HepG2 (cell line): ENCODE measurements around the gene YEATS4. TPM values are rescaled to one million over a fixed set of nuclear protein-coding genes. Genes with fewer than 3 reads are reported as not detected.

ENCODE experiments used
- HOXA7 ChIP-seq: sonication (generic); formaldehyde crosslinking; IDR thresholded peaks from 2 replicates; pipeline ENCODE4 v1.8.1; 2022; ENCODE audit warnings: mild to moderate bottlenecking, missing genetic modification reagents, moderate library complexity
- NCOA5 ChIP-seq: sonication (generic); formaldehyde crosslinking; IDR thresholded peaks from 2 replicates; pipeline ENCODE4 v1.4.0; 2020; ENCODE audit warnings: missing genetic modification reagents
- NFIB ChIP-seq: sonication (generic); formaldehyde crosslinking; IDR thresholded peaks from 2 replicates; pipeline ENCODE4 v1.9.0; 2021; ENCODE audit warnings: missing genetic modification reagents, mild to moderate bottlenecking, borderline replicate concordance
- NKX3-1 ChIP-seq: sonication (generic); formaldehyde crosslinking; IDR thresholded peaks from 2 replicates; pipeline ENCODE4 v1.5.0; 2020; ENCODE audit warnings: missing genetic modification reagents
- TAF15 ChIP-seq: fragments of 200-400 bp; formaldehyde crosslinking; IDR thresholded peaks from one replicate; pipeline ENCODE4 v1.6.1; 2018; ENCODE audit warnings: mild to moderate bottlenecking, low read depth, low read length; ENCODE audit not compliant: poor library complexity, severe bottlenecking
- TBL1XR1 ChIP-seq: fragments of 150-350 bp; IDR thresholded peaks from 2 replicates; pipeline ENCODE4 v1.6.1; 2014; ENCODE audit warnings: borderline replicate concordance, low read length; ENCODE audit not compliant: partially characterized antibody
- TBP ChIP-seq: sonication (generic); formaldehyde crosslinking; IDR thresholded peaks from 2 replicates; pipeline ENCODE4 v1.5.0; 2020; ENCODE audit warnings: missing genetic modification reagents
- ZFP36L2 ChIP-seq: sonication (generic); formaldehyde crosslinking; IDR thresholded peaks from 2 replicates; pipeline ENCODE4 v1.4.0; 2020; ENCODE audit warnings: missing genetic modification reagents
- ZNF292 ChIP-seq: sonication (generic); formaldehyde crosslinking; IDR thresholded peaks from 2 replicates; pipeline ENCODE4 v1.8.1; 2022; ENCODE audit warnings: mild to moderate bottlenecking, low read depth, missing genetic modification reagents, borderline replicate concordance
- ZNF382 ChIP-seq: sonication (generic); formaldehyde crosslinking; IDR thresholded peaks from 2 replicates; pipeline ENCODE4 v1.5.0; 2020; ENCODE audit warnings: missing genetic modification reagents, mild to moderate bottlenecking, borderline replicate concordance
- ZNF496 ChIP-seq: sonication (generic); formaldehyde crosslinking; IDR thresholded peaks from 2 replicates; pipeline ENCODE4 v1.8.1; 2023; ENCODE audit warnings: mild to moderate bottlenecking, moderate library complexity, missing genetic modification reagents; ENCODE audit not compliant: insufficient replicate concordance
- ZNF510 ChIP-seq: sonication (generic); formaldehyde crosslinking; IDR thresholded peaks from 2 replicates; pipeline ENCODE4 v1.4.0; 2020; ENCODE audit warnings: low read depth, mild to moderate bottlenecking, missing genetic modification reagents
- ZNF776 ChIP-seq: sonication (generic); formaldehyde crosslinking; IDR thresholded peaks from 2 replicates; pipeline ENCODE4 v1.4.0; 2020; ENCODE audit warnings: mild to moderate bottlenecking, missing genetic modification reagents
- ZSCAN22 ChIP-seq: sonication (generic); formaldehyde crosslinking; IDR thresholded peaks from 2 replicates; pipeline ENCODE4 v1.4.0; 2020; ENCODE audit warnings: mild to moderate bottlenecking, missing genetic modification reagents
- polyA plus RNA-seq, 8 experiments: library from polyadenylated mRNA; depleted of rRNA in 3 of 8; stranded (reverse) in 7 of 8; unstranded in 1 of 8; fragments of >200 nt; fragmentation: Illumina TruSeq in 4 of 8; extraction: Trizol in 4 of 8; gene quantifications; 2 replicates each; pipeline versions ENCODE4 v1.2.1 to v1.2.3, GENCODE V29; 2011 to 2016; ENCODE audit warnings: low read depth in 4 of 8, missing spikeins in 1 of 8, mixed read lengths in 1 of 8; ENCODE audit not compliant: insufficient read depth in 1 of 8
- total RNA-seq, 5 experiments: library from RNA; depleted of rRNA; stranded (reverse); fragments of >200 nt; fragmentation: Illumina TruSeq; extraction: Trizol; gene quantifications; 2 replicates each; pipeline ENCODE4 v1.2.3, GENCODE V29; 2016; ENCODE audit warnings: low read depth in 1 of 5
- TF ChIP-seq, protein P1 (sequence below): sonication (generic); formaldehyde crosslinking; IDR thresholded peaks from 2 replicates; pipeline ENCODE4 v1.4.0; 2020; ENCODE audit warnings: missing genetic modification reagents, borderline replicate concordance
- TF ChIP-seq, protein P2 (sequence below): IDR thresholded peaks from 2 replicates; pipeline ENCODE4 v1.6.1; 2016; ENCODE audit warnings: low read depth, control low read depth
- TF ChIP-seq, protein P3 (sequence below): sonication (generic); formaldehyde crosslinking; IDR thresholded peaks from 2 replicates; pipeline ENCODE4 v1.4.0; 2020; ENCODE audit warnings: mild to moderate bottlenecking, missing genetic modification reagents, borderline replicate concordance

Gene YEATS4
- total and polyA plus RNA-seq, 2 of the 13 experiments (the other 11 are each of a cell fraction or from before 2014, with no cell fraction given) = 16.8 to 45.0 TPM

- TF ChIP-seq, protein P1, sequence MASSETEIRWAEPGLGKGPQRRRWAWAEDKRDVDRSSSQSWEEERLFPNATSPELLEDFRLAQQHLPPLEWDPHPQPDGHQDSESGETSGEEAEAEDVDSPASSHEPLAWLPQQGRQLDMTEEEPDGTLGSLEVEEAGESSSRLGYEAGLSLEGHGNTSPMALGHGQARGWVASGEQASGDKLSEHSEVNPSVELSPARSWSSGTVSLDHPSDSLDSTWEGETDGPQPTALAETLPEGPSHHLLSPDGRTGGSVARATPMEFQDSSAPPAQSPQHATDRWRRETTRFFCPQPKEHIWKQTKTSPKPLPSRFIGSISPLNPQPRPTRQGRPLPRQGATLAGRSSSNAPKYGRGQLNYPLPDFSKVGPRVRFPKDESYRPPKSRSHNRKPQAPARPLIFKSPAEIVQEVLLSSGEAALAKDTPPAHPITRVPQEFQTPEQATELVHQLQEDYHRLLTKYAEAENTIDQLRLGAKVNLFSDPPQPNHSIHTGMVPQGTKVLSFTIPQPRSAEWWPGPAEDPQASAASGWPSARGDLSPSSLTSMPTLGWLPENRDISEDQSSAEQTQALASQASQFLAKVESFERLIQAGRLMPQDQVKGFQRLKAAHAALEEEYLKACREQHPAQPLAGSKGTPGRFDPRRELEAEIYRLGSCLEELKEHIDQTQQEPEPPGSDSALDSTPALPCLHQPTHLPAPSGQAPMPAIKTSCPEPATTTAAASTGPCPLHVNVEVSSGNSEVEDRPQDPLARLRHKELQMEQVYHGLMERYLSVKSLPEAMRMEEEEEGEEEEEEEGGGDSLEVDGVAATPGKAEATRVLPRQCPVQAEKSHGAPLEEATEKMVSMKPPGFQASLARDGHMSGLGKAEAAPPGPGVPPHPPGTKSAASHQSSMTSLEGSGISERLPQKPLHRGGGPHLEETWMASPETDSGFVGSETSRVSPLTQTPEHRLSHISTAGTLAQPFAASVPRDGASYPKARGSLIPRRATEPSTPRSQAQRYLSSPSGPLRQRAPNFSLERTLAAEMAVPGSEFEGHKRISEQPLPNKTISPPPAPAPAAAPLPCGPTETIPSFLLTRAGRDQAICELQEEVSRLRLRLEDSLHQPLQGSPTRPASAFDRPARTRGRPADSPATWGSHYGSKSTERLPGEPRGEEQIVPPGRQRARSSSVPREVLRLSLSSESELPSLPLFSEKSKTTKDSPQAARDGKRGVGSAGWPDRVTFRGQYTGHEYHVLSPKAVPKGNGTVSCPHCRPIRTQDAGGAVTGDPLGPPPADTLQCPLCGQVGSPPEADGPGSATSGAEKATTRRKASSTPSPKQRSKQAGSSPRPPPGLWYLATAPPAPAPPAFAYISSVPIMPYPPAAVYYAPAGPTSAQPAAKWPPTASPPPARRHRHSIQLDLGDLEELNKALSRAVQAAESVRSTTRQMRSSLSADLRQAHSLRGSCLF = no peak
- no peak for TF ChIP-seq ZNF510 (CRISPR knock-in tag)
- no peak for TF ChIP-seq TAF15
- TF ChIP-seq TBL1XR1 = no peak
- no peak for TF ChIP-seq HOXA7 (CRISPR knock-in tag)
- TF ChIP-seq ZNF776 (CRISPR knock-in tag) = peak; percentile 86; the same call in 1 of the 2 replicates
- no peak for TF ChIP-seq ZFP36L2 (CRISPR knock-in tag)
- no peak for TF ChIP-seq NFIB (CRISPR knock-in tag)
- TF ChIP-seq ZNF292 (CRISPR knock-in tag) = 0 out of 2 replicates have a peak, but pooled peaks have one; percentile 59
- TF ChIP-seq NKX3-1 (CRISPR knock-in tag) = no peak; the same call in 1 of the 2 replicates
- TF ChIP-seq NCOA5 (CRISPR knock-in tag) = no peak
- no peak for TF ChIP-seq ZNF382
- TF ChIP-seq, protein P2, sequence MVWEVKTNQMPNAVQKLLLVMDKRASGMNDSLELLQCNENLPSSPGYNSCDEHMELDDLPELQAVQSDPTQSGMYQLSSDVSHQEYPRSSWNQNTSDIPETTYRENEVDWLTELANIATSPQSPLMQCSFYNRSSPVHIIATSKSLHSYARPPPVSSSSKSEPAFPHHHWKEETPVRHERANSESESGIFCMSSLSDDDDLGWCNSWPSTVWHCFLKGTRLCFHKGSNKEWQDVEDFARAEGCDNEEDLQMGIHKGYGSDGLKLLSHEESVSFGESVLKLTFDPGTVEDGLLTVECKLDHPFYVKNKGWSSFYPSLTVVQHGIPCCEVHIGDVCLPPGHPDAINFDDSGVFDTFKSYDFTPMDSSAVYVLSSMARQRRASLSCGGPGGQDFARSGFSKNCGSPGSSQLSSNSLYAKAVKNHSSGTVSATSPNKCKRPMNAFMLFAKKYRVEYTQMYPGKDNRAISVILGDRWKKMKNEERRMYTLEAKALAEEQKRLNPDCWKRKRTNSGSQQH = peak; percentile 83; the same call in 1 of the 2 replicates
- no peak for TF ChIP-seq TBP (CRISPR knock-in tag)
- TF ChIP-seq ZNF496 (CRISPR knock-in tag) = no peak
- no peak; the same call in 1 of the 2 replicates for TF ChIP-seq ZSCAN22 (CRISPR knock-in tag)
- TF ChIP-seq, protein P3, sequence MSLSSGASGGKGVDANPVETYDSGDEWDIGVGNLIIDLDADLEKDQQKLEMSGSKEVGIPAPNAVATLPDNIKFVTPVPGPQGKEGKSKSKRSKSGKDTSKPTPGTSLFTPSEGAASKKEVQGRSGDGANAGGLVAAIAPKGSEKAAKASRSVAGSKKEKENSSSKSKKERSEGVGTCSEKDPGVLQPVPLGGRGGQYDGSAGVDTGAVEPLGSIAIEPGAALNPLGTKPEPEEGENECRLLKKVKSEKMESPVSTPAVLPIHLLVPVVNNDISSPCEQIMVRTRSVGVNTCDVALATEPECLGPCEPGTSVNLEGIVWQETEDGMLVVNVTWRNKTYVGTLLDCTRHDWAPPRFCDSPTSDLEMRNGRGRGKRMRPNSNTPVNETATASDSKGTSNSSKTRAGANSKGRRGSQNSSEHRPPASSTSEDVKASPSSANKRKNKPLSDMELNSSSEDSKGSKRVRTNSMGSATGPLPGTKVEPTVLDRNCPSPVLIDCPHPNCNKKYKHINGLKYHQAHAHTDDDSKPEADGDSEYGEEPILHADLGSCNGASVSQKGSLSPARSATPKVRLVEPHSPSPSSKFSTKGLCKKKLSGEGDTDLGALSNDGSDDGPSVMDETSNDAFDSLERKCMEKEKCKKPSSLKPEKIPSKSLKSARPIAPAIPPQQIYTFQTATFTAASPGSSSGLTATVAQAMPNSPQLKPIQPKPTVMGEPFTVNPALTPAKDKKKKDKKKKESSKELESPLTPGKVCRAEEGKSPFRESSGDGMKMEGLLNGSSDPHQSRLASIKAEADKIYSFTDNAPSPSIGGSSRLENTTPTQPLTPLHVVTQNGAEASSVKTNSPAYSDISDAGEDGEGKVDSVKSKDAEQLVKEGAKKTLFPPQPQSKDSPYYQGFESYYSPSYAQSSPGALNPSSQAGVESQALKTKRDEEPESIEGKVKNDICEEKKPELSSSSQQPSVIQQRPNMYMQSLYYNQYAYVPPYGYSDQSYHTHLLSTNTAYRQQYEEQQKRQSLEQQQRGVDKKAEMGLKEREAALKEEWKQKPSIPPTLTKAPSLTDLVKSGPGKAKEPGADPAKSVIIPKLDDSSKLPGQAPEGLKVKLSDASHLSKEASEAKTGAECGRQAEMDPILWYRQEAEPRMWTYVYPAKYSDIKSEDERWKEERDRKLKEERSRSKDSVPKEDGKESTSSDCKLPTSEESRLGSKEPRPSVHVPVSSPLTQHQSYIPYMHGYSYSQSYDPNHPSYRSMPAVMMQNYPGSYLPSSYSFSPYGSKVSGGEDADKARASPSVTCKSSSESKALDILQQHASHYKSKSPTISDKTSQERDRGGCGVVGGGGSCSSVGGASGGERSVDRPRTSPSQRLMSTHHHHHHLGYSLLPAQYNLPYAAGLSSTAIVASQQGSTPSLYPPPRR (CRISPR knock-in tag) = peak; percentile 59
Observed at GRCh38 chr12:69359531-69360347, at the start of gene YEATS4 (continued).
